ENCODE results near the gene MAST2. TPM values are rescaled to one million over a fixed set of nuclear protein-coding genes. Genes with fewer than 3 reads are reported as not detected.

The MAST2 gene
- total RNA-seq, 1 experiment from 2014 or later = 41.9 TPM

DNA sequence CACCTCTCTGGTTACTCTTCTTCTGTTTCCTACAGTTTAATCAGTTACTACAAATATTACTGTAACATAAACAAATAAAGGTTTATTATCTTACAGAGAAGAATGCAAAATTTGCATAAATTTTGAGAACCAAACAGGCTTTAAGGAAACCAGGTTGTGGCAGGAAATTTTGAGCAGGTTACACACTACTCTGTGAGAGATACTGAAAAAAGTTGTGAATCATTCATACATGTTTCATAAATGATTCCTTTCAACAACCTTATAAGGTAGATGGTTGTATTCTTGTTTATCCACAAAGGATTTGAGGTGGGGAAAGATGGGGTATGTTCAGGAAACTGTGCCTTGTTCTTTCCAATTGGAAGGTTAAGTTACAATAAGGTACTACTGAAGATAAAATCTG, 58.6 kb downstream of the MAST2 start:
- Histone ChIP-seq H4K20me1 (ENCODE audit: insufficient read depth) (no peaks in the 10 kb centered on the region), H3K36me3 (ENCODE audit: control insufficient read depth in 1 of 2, insufficient read depth in 2 of 2, low read length in 2 of 2) (no peaks in the 10 kb centered on the region), H3K27me3 (ENCODE audit: insufficient read depth, low read length) (no peaks in the 10 kb centered on the region), H3K4me1 (ENCODE audit: control insufficient read depth in 1 of 2, insufficient read depth in 2 of 2, low read length in 2 of 2) (no peaks in the 10 kb centered on the region), H3K9me3 (ENCODE audit: control insufficient read depth in 1 of 2, insufficient read depth in 1 of 2, low read depth in 1 of 2, low read length in 2 of 2) (no peaks in the 10 kb centered on the region), H3K9me2 (ENCODE audit: insufficient read depth) (no peaks in the 10 kb centered on the region), H3K79me2 (ENCODE audit: insufficient read depth, low read length) (peaks cover 68% of the 10 kb centered on the region), H3K9ac (ENCODE audit: low read length) (no peak overlapping the region), H2AFZ (ENCODE audit: low read depth, low read length, poor library complexity, severe bottlenecking) (no peak overlapping the region), H3K4me3 (replicated peaks in 1 of 2; ENCODE audit: low read depth in 1 of 2, low read length in 2 of 2) (no peak overlapping the region), H3K4me2 (ENCODE audit: low read length) (no peak overlapping the region), H3K27ac (ENCODE audit: low read depth, low read length) (no peak overlapping the region)
- ChIA-PET POLR2A (no interaction called here), RAD21 (ENCODE audit: low non-redundant PET in 1 of 2, low total read pairs in 2 of 2, uncharacterized antibody in 2 of 2, unreplicated experiment in 2 of 2) (no interaction called here), CTCF (no interaction called here)
- intact Hi-C loops (cut with micrococcal nuclease) = no loop called here
- no peak for DNase-seq (ENCODE audit: low read depth, low spot score)
- ATAC-seq = no peak
- TF ChIP-seq FOSL1 (IDR thresholded peaks at IDR 0.05; ENCODE audit: low read depth) (no peak), SIN3A (IDR thresholded peaks at IDR 0.05; ENCODE audit: low read depth) (no peak), REST (IDR thresholded peaks at IDR 0.05; ENCODE audit: low read depth) (no peak), POLR2A (IDR thresholded peaks at IDR 0.05; ENCODE audit: borderline replicate concordance, extremely low read depth, insufficient read depth, insufficient read length) (no peak), ATF3 (IDR thresholded peaks at IDR 0.05) (no peak), EGR1 (IDR thresholded peaks at IDR 0.05; ENCODE audit: low read depth) (no peak), CBX3 (IDR thresholded peaks at IDR 0.05; ENCODE audit: low read depth) (no peak), YY1 (IDR thresholded peaks at IDR 0.05; ENCODE audit: extremely low read depth, insufficient replicate concordance, low read depth, low read length) (no peak), JUND (IDR thresholded peaks at IDR 0.05) (no peak)
- TF ChIP-seq, protein P1, sequence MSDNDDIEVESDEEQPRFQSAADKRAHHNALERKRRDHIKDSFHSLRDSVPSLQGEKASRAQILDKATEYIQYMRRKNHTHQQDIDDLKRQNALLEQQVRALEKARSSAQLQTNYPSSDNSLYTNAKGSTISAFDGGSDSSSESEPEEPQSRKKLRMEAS (IDR thresholded peaks at IDR 0.05) = no peak
- TF ChIP-seq, protein P2, sequence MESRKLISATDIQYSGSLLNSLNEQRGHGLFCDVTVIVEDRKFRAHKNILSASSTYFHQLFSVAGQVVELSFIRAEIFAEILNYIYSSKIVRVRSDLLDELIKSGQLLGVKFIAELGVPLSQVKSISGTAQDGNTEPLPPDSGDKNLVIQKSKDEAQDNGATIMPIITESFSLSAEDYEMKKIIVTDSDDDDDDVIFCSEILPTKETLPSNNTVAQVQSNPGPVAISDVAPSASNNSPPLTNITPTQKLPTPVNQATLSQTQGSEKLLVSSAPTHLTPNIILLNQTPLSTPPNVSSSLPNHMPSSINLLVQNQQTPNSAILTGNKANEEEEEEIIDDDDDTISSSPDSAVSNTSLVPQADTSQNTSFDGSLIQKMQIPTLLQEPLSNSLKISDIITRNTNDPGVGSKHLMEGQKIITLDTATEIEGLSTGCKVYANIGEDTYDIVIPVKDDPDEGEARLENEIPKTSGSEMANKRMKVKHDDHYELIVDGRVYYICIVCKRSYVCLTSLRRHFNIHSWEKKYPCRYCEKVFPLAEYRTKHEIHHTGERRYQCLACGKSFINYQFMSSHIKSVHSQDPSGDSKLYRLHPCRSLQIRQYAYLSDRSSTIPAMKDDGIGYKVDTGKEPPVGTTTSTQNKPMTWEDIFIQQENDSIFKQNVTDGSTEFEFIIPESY (IDR thresholded peaks at IDR 0.05; ENCODE audit: extremely low read depth, insufficient replicate concordance, low read length) = no peak
- no TSS peak for BruUV-seq (replicated peaks)
